Karpas-422 (cell line): Measurements from ENCODE around the gene RFX6. TPM values are rescaled to one million over a fixed set of nuclear protein-coding genes. Genes with fewer than 3 reads are reported as not detected.

Source experiments
- DNase-seq: peaks from one replicate; pipeline ENCODE4 v3.0.0-alpha.2; 2015
- H2AFZ ChIP-seq: fragments of 200-600 bp; sonication (generic); 2 replicates; pipeline ENCODE4 v1.6.1; 2014; ENCODE audit warnings: antibody characterized with exemption, low read length, mixed read lengths
- H3K27ac ChIP-seq: fragments of 200-600 bp; sonication (generic); 2 replicates; pipeline ENCODE4 v1.5.1; 2014; ENCODE audit warnings: mild to moderate bottlenecking, low read length, moderate library complexity
- H3K27me3 ChIP-seq: fragments of 200-600 bp; sonication (generic); 2 replicates; pipeline ENCODE4 v1.6.1; 2014; ENCODE audit warnings: low read length, mixed read lengths
- H3K36me3 ChIP-seq: fragments of 200-600 bp; sonication (generic); 2 replicates; pipeline ENCODE4 v1.6.1; 2014; ENCODE audit warnings: low read length, mixed read lengths; ENCODE audit not compliant: insufficient read depth
- H3K4me1 ChIP-seq: fragments of 200-600 bp; sonication (generic); 2 replicates; pipeline ENCODE4 v1.6.1; 2014; ENCODE audit warnings: mild to moderate bottlenecking, low read length, mixed read lengths
- H3K4me2 ChIP-seq: fragments of 200-600 bp; sonication (generic); 2 replicates; pipeline ENCODE4 v1.6.1; 2014; ENCODE audit warnings: low read length, low read depth, mild to moderate bottlenecking; ENCODE audit not compliant: poor library complexity, severe bottlenecking
- H3K4me3 ChIP-seq: fragments of 200-600 bp; sonication (generic); 2 replicates; pipeline ENCODE4 v1.5.1; 2014; ENCODE audit warnings: mild to moderate bottlenecking, antibody characterized with exemption, low read length, mixed read lengths
- H3K79me2 ChIP-seq: fragments of 200-600 bp; sonication (generic); 2 replicates; pipeline ENCODE4 v1.6.1; 2014; ENCODE audit warnings: mild to moderate bottlenecking, low read length, mixed read lengths
- H3K9ac ChIP-seq: fragments of 200-600 bp; sonication (generic); 2 replicates; pipeline ENCODE4 v1.6.0; 2014; ENCODE audit warnings: low read length
- H3K9me2 ChIP-seq: fragments of 200-600 bp; sonication (generic), shearing (Covaris generic); replicated peaks from 2 replicates; pipeline ENCODE4 v1.6.0; 2014; ENCODE audit warnings: mild to moderate bottlenecking, low read length, moderate library complexity; ENCODE audit not compliant: insufficient read depth
- H3K9me3 ChIP-seq: fragments of 300-700, 200-600 bp; sonication (generic); 2 replicates; pipeline ENCODE4 v1.6.1; 2014; ENCODE audit warnings: low read length, mixed read lengths
- H4K20me1 ChIP-seq: fragments of 200-600 bp; sonication (generic); 2 replicates; pipeline ENCODE4 v1.6.1; 2014; ENCODE audit warnings: mild to moderate bottlenecking, antibody characterized with exemption, low read length, low read depth; ENCODE audit not compliant: insufficient read depth
- total RNA-seq: library from RNA; depleted of rRNA; stranded (reverse); fragments of >200 nt; shearing (Covaris generic); gene quantifications from 2 replicates; pipeline ENCODE4 v1.2.3, GENCODE V29; 2014; ENCODE audit warnings: low replicate concordance

Gene RFX6
- total RNA-seq, 1 experiment from 2014 or later = not detected

DNA sequence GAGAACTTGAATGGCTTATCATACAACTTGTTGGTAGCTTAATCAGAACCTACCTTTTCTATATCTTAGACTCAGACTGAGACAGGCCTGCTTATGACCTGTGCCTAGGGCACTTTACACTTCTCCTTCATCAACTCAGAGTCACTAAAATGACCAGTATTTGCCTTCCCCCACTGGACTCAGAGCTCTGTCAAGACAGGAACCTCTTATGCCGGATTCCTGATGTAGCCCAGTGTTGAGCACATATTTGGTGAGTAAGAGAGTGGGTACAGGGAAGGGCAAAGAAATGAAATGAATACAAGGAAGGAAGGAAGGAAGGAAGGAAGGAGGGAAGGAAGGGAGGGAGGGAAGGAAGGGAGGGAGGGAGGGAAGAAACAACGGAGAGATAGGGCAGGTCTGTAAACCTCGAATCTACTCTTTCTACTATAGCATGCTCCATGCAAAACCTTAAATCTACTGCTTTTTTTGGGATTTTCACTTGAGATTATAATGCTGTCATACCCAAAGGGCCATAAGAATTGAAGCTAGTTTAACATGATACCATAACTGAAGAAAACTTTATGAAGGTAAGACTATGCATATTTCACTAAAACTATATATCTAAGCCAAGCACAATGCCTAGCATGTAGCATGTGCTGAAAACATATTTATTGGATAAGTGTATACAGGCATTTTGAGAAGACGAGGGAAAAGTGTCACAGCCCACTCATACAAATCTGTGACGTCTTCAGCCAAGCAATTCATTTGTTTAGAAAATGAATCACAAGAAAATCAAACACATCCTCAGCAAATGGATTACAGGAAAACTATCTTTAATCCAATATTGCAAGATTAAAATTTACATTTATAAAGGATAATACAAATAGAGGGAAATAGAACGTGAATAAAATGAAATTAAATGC, 89.9 kb downstream of the RFX6 start:
- H3K27me3 ChIP-seq = no peaks in the 10 kb centered on the region
- no peak overlapping the region for H3K27ac ChIP-seq
- no peak overlapping the region for H3K4me3 ChIP-seq
- H3K4me2 ChIP-seq = no peak overlapping the region
- DNase-seq = no peak
- H3K9me3 ChIP-seq = no peaks in the 10 kb centered on the region
- H3K9me2 ChIP-seq = no peaks in the 10 kb centered on the region
- H2AFZ ChIP-seq = no peak overlapping the region
- H3K9ac ChIP-seq = no peak overlapping the region
- H3K4me1 ChIP-seq = no peaks in the 10 kb centered on the region
- H3K36me3 ChIP-seq = no peaks in the 10 kb centered on the region
- no peaks in the 10 kb centered on the region for H3K79me2 ChIP-seq
- no peaks in the 10 kb centered on the region for H4K20me1 ChIP-seq

- no peak overlapping the region for H3K4me3 ChIP-seq
- H2AFZ ChIP-seq = no peak overlapping the region
- H3K9ac ChIP-seq = no peak overlapping the region
- H3K27me3 ChIP-seq = no peaks in the 10 kb centered on the region
- no peaks in the 10 kb centered on the region for H3K9me3 ChIP-seq
- H4K20me1 ChIP-seq = no peaks in the 10 kb centered on the region
- no peaks in the 10 kb centered on the region for H3K36me3 ChIP-seq
- H3K4me1 ChIP-seq = no peaks in the 10 kb centered on the region
- DNase-seq = peak; percentile 83
- no peak overlapping the region for H3K27ac ChIP-seq
- H3K4me2 ChIP-seq = no peak overlapping the region
- no peaks in the 10 kb centered on the region for H3K79me2 ChIP-seq
- H3K9me2 ChIP-seq = no peaks in the 10 kb centered on the region
Observed at GRCh38 chr6:116969211-116969863, 92.3 kb downstream of the RFX6 start.

- Histone ChIP-seq H3K27ac (no peak overlapping the region), H3K4me1 (no peaks in the 10 kb centered on the region), H3K4me2 (no peak overlapping the region), H3K9me3 (no peaks in the 10 kb centered on the region), H2AFZ (no peak overlapping the region), H3K79me2 (no peaks in the 10 kb centered on the region), H3K4me3 (no peak overlapping the region), H3K36me3 (no peaks in the 10 kb centered on the region), H3K9me2 (no peaks in the 10 kb centered on the region), H3K9ac (no peak overlapping the region), H4K20me1 (no peaks in the 10 kb centered on the region), H3K27me3 (no peaks in the 10 kb centered on the region)
- peak; percentile 81 for DNase-seq
Observed at GRCh38 chr6:116971959-116972358, 94.9 kb downstream of the RFX6 start.

GRCh38 chr6:116973976-116974375, 96.9 kb downstream of the RFX6 start:
- H3K27me3 ChIP-seq = no peaks in the 10 kb centered on the region
- H3K9me2 ChIP-seq = no peaks in the 10 kb centered on the region
- H3K9me3 ChIP-seq = no peaks in the 10 kb centered on the region
- no peak overlapping the region for H3K4me3 ChIP-seq
- no peak overlapping the region for H3K4me2 ChIP-seq
- H4K20me1 ChIP-seq = no peaks in the 10 kb centered on the region
- no peak overlapping the region for H3K27ac ChIP-seq
- no peaks in the 10 kb centered on the region for H3K36me3 ChIP-seq
- H2AFZ ChIP-seq = no peak overlapping the region
- DNase-seq = no peak
- no peaks in the 10 kb centered on the region for H3K79me2 ChIP-seq
- H3K4me1 ChIP-seq = no peaks in the 10 kb centered on the region
- H3K9ac ChIP-seq = no peak overlapping the region

- Histone ChIP-seq H3K9ac (no peak overlapping the region), H2AFZ (no peak overlapping the region), H3K9me2 (no peaks in the 10 kb centered on the region), H3K4me3 (no peak overlapping the region), H3K36me3 (no peaks in the 10 kb centered on the region), H3K4me2 (no peak overlapping the region), H3K27me3 (no peaks in the 10 kb centered on the region), H3K27ac (no peak overlapping the region), H4K20me1 (no peaks in the 10 kb centered on the region), H3K4me1 (no peaks in the 10 kb centered on the region), H3K9me3 (no peaks in the 10 kb centered on the region), H3K79me2 (no peaks in the 10 kb centered on the region)
- DNase-seq = no peak
Observed at GRCh38 chr6:116974526-116975316, 97.7 kb downstream of the RFX6 start.

DNA sequence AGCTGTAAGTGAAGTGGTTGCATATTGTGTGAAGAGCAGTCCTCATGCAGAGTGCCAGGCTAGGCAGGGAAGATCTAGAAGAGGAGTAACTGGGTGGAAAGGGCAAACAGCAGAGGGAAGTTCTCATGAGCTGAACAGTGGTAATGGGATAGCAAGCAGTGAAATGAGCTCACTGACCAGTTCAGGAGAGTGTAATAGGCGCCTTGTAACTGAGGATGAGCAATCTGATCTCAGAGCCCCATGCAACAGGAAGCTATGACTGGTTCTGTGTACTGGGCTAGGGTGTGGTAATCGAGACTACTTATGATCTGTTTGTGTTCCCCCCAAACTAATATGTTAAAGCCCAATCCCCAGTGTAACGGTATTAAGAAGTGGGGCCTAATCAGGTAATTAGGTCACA, 98.6 kb downstream of the RFX6 start:
- Histone ChIP-seq H3K79me2 (no peaks in the 10 kb centered on the region), H2AFZ (no peak overlapping the region), H3K27me3 (no peaks in the 10 kb centered on the region), H3K4me3 (no peak overlapping the region), H3K36me3 (no peaks in the 10 kb centered on the region), H3K9ac (no peak overlapping the region), H3K9me3 (no peaks in the 10 kb centered on the region), H4K20me1 (no peaks in the 10 kb centered on the region), H3K27ac (no peak overlapping the region), H3K4me1 (no peaks in the 10 kb centered on the region), H3K9me2 (no peaks in the 10 kb centered on the region), H3K4me2 (no peak overlapping the region)
- DNase-seq = no peak

- H3K9me2 ChIP-seq = no peaks in the 10 kb centered on the region
- no peaks in the 10 kb centered on the region for H3K36me3 ChIP-seq
- DNase-seq = no peak
- H3K9me3 ChIP-seq = no peaks in the 10 kb centered on the region
- no peaks in the 10 kb centered on the region for H3K79me2 ChIP-seq
- H3K27ac ChIP-seq = no peak overlapping the region
- no peaks in the 10 kb centered on the region for H3K4me1 ChIP-seq
- H3K4me3 ChIP-seq = no peak overlapping the region
- H3K27me3 ChIP-seq = no peaks in the 10 kb centered on the region
- H2AFZ ChIP-seq = no peak overlapping the region
- no peak overlapping the region for H3K9ac ChIP-seq
- no peak overlapping the region for H3K4me2 ChIP-seq
- no peaks in the 10 kb centered on the region for H4K20me1 ChIP-seq
Observed at GRCh38 chr6:116979560-116979959, 102.5 kb downstream of the RFX6 start.
